ENCODE results near the gene ATAD3C. TPM values are rescaled to one million over a fixed set of nuclear protein-coding genes. Genes with fewer than 3 reads are reported as not detected.
"Not testable (repeated sequence)": the region's sequence is repeated elsewhere in the genome, so short reads cannot be mapped to it uniquely, and the experiment has no call there.

ATAD3C gene
- total RNA-seq, 6 donors from 2014 or later: 9.2 to 20.9 (median 14.7) TPM

DNA sequence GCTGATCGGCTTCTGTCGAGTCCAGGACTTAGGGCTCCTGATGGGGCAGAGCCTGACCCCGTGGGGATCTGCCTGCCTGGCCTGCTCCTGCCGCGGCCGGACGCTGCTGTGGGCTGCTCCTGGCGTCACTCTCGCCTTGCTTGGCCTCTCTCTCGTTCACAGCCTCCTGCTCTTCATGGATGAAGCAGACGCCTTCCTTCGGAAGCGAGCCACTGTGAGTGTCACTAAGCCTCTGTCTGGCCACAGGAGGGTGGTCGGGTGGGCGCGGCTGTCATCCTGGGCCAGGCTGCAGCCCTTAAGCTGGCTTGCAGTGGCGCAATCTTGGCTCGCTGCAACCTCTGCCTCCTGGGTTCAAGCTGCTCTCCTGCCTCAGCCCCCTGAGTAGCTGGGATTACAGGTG is 38.2 kb downstream of the ATAD3C start:
- no peak for ATAC-seq (ENCODE audit: low FRiP score in 2 of 2)
- Histone ChIP-seq H3K27ac (no peak overlapping the region), H3K9me3 (no peaks in the 10 kb centered on the region), H3K27me3 (no peaks in the 10 kb centered on the region), H3K36me3 (peaks cover 2 to 91% (median 74%) of the 10 kb centered on the region in 4 donors), H3K4me3 (no peak overlapping the region), H3K4me1 (no peaks in the 10 kb centered on the region)
- no peak for TF ChIP-seq POLR2A (IDR thresholded peaks at IDR 0.05)
- TF ChIP-seq, protein P1, sequence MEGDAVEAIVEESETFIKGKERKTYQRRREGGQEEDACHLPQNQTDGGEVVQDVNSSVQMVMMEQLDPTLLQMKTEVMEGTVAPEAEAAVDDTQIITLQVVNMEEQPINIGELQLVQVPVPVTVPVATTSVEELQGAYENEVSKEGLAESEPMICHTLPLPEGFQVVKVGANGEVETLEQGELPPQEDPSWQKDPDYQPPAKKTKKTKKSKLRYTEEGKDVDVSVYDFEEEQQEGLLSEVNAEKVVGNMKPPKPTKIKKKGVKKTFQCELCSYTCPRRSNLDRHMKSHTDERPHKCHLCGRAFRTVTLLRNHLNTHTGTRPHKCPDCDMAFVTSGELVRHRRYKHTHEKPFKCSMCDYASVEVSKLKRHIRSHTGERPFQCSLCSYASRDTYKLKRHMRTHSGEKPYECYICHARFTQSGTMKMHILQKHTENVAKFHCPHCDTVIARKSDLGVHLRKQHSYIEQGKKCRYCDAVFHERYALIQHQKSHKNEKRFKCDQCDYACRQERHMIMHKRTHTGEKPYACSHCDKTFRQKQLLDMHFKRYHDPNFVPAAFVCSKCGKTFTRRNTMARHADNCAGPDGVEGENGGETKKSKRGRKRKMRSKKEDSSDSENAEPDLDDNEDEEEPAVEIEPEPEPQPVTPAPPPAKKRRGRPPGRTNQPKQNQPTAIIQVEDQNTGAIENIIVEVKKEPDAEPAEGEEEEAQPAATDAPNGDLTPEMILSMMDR (IDR thresholded peaks at IDR 0.05): no peak
- TF ChIP-seq EP300 (IDR thresholded peaks at IDR 0.05): no peak
- TF ChIP-seq POLR2AphosphoS5 (IDR thresholded peaks at IDR 0.05): no peak
- WGBS, 2 donors: 90 to 100% methylated on average over 2 to 18 of the region's 18 CpGs
- DNase-seq: peak in 1 of 2 donors; percentile 66

GRCh38 chr1:1489231-1489630 is 39.7 kb downstream of the ATAD3C start:
- H3K27me3 ChIP-seq: no peaks in the 10 kb centered on the region
- ATAC-seq (ENCODE audit: low FRiP score in 2 of 2) (no peak), DNase-seq (peak in 1 of 2 donors; percentile 75)
- H3K9me3 ChIP-seq: peaks cover 0 to 7% (median 0%) of the 10 kb centered on the region in 4 donors
- TF ChIP-seq, protein P1 (IDR thresholded peaks at IDR 0.05): no peak
- TF ChIP-seq POLR2AphosphoS5 (IDR thresholded peaks at IDR 0.05) (no peak), POLR2A (IDR thresholded peaks at IDR 0.05) (no peak), EP300 (IDR thresholded peaks at IDR 0.05) (no peak)
- no peak overlapping the region for H3K27ac ChIP-seq
- no peak overlapping the region for H3K4me3 ChIP-seq
- 92 to 97% methylated on average over 6 to 15 of the region's 16 CpGs for WGBS, 2 donors
- H3K4me1 ChIP-seq: no peaks in the 10 kb centered on the region
- H3K36me3 ChIP-seq: peaks cover 0 to 89% (median 60%) of the 10 kb centered on the region in 4 donors

DNA sequence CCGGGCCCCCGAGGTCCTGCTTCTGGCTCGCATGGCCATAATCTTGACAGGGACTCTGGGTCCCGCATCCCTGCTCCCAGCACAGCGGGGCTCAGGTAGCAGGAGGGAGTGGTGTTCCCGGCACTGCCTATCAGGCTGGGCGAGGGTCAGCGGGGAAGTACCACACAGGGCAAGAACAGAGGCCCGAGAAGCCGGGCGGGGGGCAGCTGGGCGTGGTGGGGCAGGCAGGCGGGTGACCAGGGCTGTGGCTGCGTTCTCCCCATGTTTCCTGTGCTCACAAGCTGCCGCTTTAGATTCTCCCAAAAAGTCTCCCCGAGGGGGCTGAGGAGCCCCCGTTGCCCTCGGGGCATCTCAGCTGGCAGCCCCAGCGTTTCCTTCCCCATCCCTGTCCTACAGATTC is 40.4 kb downstream of the ATAD3C start:
- DNase-seq (peak in 1 of 2 donors; percentile 70), ATAC-seq (ENCODE audit: low FRiP score in 2 of 2) (no peak)
- Histone ChIP-seq H3K9me3 (peaks cover 0 to 7% (median 0%) of the 10 kb centered on the region in 4 donors), H3K27ac (no peak overlapping the region), H3K36me3 (peaks cover 0 to 85% (median 58%) of the 10 kb centered on the region in 4 donors), H3K4me1 (no peaks in the 10 kb centered on the region), H3K27me3 (no peaks in the 10 kb centered on the region), H3K4me3 (no peak overlapping the region)
- 96 to 97% methylated on average over 15 to 16 of the region's 19 CpGs for WGBS, 2 donors
- TF ChIP-seq POLR2A (IDR thresholded peaks at IDR 0.05): no peak
- TF ChIP-seq POLR2AphosphoS5 (IDR thresholded peaks at IDR 0.05): no peak
- no peak for TF ChIP-seq EP300 (IDR thresholded peaks at IDR 0.05)
- TF ChIP-seq, protein P1 (IDR thresholded peaks at IDR 0.05): no peak

DNA sequence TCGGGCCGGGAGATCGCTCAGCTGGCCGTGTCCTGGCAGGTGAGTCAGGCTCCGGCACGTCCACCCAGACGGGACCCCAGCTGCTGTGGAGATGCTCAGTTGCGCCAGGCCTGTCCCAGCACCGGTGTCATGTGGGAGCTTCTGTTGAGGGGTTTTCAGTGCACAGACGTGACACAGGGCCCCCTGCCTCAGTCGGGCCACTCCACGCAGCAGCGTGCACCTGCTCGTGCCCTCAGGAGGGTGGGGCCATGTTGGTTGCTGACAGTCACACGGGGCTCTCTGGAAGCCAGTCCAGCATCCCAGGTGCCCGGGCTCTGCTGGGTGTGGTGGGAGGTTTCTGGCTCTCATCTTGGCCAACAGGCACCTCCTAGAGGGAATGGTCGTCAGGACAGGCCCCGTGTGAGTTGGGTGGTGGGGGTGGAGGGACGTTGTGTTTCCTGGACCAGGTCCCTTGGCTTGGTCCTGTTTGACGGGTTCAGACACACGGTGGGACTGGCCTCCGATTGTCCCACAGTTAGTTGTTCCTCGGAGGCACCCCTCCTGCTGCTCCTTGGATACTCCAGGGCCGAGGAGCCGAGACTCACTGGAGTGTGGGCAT is 41.2 kb downstream of the ATAD3C start:
- Histone ChIP-seq H3K27ac (no peak overlapping the region), H3K9me3 (peaks cover 0 to 7% (median 0%) of the 10 kb centered on the region in 4 donors), H3K27me3 (no peaks in the 10 kb centered on the region), H3K4me1 (no peaks in the 10 kb centered on the region), H3K4me3 (no peak overlapping the region), H3K36me3 (peaks cover 0 to 84% (median 54%) of the 10 kb centered on the region in 4 donors)
- TF ChIP-seq, protein P1 (IDR thresholded peaks at IDR 0.05): no peak
- TF ChIP-seq EP300 (IDR thresholded peaks at IDR 0.05): no peak
- no peak for ATAC-seq (ENCODE audit: low FRiP score in 2 of 2)
- peak in 1 of 2 donors; percentile 56 for DNase-seq
- 97 to 100% methylated on average over 1 to 20 of the region's 25 CpGs for WGBS, 2 donors

DNA sequence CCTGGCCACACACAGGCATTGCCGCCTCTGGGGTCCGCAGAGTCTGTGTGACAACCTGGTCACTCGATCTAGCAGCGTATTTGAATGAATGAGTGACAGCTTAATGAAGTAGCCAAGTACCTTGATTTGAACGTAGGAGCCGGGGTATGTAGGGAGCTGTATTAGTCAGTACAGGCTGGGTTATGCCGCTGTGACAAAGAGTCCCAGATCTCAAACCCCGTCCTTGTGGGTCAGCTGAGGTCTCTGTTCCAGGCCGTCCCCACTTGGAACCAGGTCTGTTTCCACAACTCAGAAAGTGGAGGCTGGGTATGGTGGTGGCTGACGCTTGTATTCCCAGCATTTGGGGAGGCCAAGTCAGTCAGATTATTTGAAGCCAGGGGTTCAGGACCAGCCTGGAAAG is 42.1 kb downstream of the ATAD3C start:
- Histone ChIP-seq H3K27ac (no peak overlapping the region), H3K4me1 (no peaks in the 10 kb centered on the region), H3K36me3 (peaks cover 0 to 82% (median 50%) of the 10 kb centered on the region in 4 donors), H3K9me3 (peaks cover 0 to 7% (median 0%) of the 10 kb centered on the region in 4 donors), H3K4me3 (no peak overlapping the region), H3K27me3 (no peaks in the 10 kb centered on the region)
- no peak for ATAC-seq (ENCODE audit: low FRiP score in 2 of 2)
- WGBS, 2 donors: 98% methylated on average over 10 of the region's 10 CpGs
- TF ChIP-seq POLR2A (IDR thresholded peaks at IDR 0.05) (no peak), EP300 (IDR thresholded peaks at IDR 0.05) (no peak), POLR2AphosphoS5 (IDR thresholded peaks at IDR 0.05) (no peak)
- TF ChIP-seq, protein P1 (IDR thresholded peaks at IDR 0.05): no peak
- no peak for DNase-seq

GRCh38 chr1:1494311-1494710 is 44.8 kb downstream of the ATAD3C start:
- 100% methylated on average over 3 of the region's 22 CpGs for WGBS, 2 donors
- not testable (repeated sequence) for H3K27ac ChIP-seq; H3K4me3 ChIP-seq; H3K9me3 ChIP-seq; H3K27me3 ChIP-seq; H3K4me1 ChIP-seq; ATAC-seq (ENCODE audit: low FRiP score in 2 of 2)
- H3K36me3 ChIP-seq: peaks cover 0 to 57% (median 31%) of the 10 kb centered on the region in 4 donors
- DNase-seq: peak in 1 of 2 donors; percentile 82

DNA sequence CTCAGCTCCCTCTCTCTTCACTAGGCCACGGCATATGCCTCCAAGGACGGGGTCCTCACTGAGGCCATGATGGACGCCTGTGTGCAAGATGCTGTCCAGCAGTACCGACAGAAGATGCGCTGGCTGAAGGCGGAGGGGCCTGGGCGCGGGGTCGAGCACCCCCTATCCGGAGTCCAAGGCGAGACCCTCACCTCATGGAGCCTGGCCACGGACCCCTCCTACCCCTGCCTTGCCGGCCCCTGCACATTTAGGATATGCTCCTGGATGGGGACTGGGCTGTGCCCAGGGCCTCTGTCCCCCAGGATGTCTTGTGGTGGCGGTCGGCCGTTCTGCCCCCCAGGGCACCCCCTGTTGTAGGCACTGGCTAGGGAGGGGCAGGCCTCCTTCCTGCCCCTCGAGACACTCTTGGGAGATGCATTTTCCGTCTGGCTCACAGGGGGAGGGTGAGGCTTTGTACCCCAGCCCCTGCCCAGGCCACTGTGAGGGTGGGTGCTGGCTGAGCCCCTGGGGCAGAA is 46.0 kb downstream of the ATAD3C start:
- H3K36me3 ChIP-seq: peaks cover 0 to 45% (median 20%) of the 10 kb centered on the region in 4 donors
- ATAC-seq (ENCODE audit: low FRiP score in 2 of 2) (peak in 1 of 2 donors; percentile 6), DNase-seq (peak in 1 of 2 donors; percentile 77)
- H3K27me3 ChIP-seq, H3K4me1 ChIP-seq, H3K4me3 ChIP-seq, H3K9me3 ChIP-seq, H3K27ac ChIP-seq: not testable (repeated sequence)
- WGBS, 2 donors: 90 to 95% methylated on average over 9 to 18 of the region's 18 CpGs

Data from upper lobe of left lung (tissue), 6 donors.